Tibial nerve (tissue), 4 donors: ENCODE results near the gene MAP4K4.

ENCODE experiments used
- CTCF ChIP-seq, 5 experiments: fragments of 200-600 bp in 3 of 5; fragments of 450-650 bp in 2 of 5; sonication (generic) in 3 of 5; IDR thresholded peaks; one replicate each; pipeline ENCODE4 v1.5.1; 2016 to 2019; ENCODE audit warnings: antibody characterized with exemption in 5 of 5, mild to moderate bottlenecking in 3 of 5, moderate library complexity in 2 of 5
- EP300 ChIP-seq, 2 donors: sonication (generic); formaldehyde crosslinking; IDR thresholded peaks; one replicate each; pipeline ENCODE4 v1.6.1; 2017; ENCODE audit warnings: antibody characterized with exemption in 2 of 2, mild to moderate bottlenecking in 1 of 2
- POLR2A ChIP-seq, 2 donors: fragments of 450-650 bp; IDR thresholded peaks; one replicate each; pipeline ENCODE4 v1.6.1; 2017; ENCODE audit warnings: antibody characterized with exemption in 2 of 2, mild to moderate bottlenecking in 2 of 2, moderate library complexity in 2 of 2

DNA sequence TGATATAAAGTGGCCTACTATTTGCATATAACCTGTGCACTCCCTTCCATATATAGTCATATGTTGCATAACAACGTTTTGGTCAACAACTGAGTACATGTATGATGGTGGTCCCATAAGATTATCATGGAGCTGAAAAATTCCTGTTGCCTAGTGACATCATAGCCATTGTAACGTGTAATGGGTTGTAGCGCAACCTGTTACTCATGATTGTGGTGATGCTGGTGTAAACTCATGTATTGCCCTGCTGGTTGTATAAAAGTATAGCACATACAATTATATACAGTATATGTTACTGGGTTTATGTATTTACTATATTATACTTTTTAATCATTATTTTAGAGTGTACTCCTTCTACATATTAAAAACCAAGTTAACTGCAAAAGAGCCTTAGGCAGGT, 149.5 kb downstream of the MAP4K4 start:
- no peak for TF ChIP-seq CTCF (IDR thresholded peaks at IDR 0.05)
- no peak for TF ChIP-seq EP300 (IDR thresholded peaks at IDR 0.05)
- TF ChIP-seq POLR2A (IDR thresholded peaks at IDR 0.05): no peak
